GM18858 (cell line): Measurements from ENCODE around the gene TPRX1.
"Not testable (repeated sequence)": the region's sequence is repeated elsewhere in the genome, so short reads cannot be mapped to it uniquely, and the experiment has no call there.

Experiments
- ATAC-seq: cut with Tn5 transposase; IDR thresholded peaks from one replicate; pipeline ENCODE4 v1.9.1; 2021; ENCODE audit not compliant: unreplicated experiment

Gene TPRX1, protein sequence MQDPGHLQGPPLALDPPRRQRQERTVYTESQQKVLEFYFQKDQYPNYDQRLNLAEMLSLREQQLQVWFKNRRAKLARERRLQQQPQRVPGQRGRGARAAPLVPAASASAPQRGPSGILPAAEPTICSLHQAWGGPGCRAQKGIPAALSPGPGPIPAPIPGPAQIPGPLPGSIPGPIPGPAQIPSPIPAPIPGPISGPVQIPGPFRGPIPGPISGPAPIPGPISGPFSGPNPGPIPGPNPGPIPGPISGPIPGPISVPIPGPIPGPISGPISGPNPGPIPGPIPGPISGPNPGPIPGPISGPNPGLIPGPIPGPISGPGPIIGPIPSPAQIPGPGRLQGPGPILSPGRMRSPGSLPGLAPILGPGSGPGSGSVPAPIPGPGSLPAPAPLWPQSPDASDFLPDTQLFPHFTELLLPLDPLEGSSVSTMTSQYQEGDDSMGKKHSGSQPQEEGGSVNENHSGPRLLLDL

DNA sequence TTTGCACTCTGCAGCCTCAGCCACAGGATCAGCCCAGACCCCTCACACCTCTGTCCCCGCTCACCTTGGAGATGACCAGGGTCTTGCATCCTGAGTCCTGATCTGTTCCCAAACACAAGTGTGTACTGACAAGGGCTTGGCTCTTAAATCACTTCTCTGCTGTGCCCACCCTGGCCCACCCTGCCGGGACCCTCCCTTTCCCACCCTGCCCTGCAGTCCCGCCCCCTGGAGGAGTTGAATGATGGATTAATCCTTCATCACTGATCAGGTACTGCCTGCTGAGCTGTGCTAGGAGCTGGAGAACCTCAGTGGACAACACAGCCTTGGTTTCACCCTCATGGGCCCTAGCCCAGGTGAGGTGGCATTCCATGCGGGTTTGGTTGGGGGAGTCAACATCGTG is at the start of gene TPRX1:
TPRX1 (minus strand) TSS at position 101 of the 400 bp plus-strand sequence; CDS start at position 89, 12 bp downstream.
- ATAC-seq = not testable (repeated sequence)

DNA sequence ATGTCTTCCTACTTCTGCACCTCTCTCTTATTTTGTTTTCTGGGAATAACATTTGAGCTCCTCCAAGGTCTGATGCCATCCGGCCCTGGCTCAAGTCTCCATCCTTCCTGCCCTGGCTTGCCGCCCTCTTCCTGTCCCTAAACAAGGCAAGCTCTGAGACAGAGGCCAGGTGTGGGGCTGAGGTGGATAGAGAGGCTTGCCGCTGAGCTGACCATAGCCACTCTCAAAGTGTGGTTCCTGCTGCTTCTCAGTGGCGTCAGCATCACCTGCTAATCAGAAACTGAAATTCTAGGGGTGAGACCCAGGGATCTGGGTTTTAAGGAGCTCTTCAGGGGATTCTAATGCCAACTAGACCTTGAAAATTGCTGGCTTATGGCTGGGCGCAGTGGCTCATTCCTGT is 48.7 kb upstream of the TPRX1 start:
- no peak for ATAC-seq

DNA sequence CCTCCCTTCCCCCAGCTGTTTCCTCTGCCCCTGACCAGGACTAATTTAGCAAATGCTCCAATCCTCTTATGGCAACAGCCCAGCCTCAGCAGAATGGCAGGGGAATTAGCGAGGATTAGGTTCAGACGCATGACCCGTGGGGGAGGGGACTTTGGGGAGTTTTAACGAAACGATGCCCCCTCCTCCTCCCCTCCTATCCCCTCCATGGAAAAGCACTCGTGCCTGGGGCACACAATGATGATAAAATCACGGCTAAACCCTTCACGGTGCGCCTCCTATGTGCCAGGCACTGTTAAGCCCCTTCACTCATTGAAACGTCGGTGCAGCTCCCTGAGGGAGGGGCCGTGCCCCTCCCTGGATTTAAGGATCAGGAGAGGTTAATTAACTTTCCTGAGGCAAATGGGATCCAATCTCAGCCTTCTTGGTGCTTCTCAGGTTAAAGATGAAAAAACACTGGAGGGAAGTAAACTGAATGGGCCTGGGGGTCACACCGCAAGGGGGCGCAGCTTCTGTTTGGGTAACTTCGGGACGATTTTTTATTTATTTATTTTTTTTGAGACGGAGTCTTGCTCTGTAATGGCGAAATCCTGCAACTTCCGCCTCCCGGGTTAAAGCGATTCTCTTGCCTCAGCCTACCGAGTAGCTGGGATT is 44.6 kb upstream of the TPRX1 start:
- ATAC-seq = no peak

DNA sequence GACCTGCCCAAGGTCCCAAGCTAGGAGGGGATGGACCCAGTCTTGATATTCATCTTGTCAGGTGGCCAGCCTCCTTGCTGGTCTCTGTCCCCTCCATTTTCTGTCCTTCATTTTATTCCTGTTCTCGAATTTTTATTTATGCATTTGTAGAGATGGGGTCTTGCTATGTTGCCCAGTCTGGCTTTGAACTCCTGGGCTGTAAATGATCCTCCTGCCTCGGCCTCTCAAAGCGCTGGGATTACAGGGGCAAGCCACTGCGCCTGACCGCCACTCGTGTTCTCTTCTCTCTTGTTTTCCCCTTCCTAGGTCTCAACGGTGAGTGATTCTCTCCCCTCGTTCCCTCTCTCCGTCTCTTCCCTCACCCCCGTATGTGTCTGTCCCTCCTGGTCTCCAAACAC is 44.1 kb upstream of the TPRX1 start:
- no peak for ATAC-seq

DNA sequence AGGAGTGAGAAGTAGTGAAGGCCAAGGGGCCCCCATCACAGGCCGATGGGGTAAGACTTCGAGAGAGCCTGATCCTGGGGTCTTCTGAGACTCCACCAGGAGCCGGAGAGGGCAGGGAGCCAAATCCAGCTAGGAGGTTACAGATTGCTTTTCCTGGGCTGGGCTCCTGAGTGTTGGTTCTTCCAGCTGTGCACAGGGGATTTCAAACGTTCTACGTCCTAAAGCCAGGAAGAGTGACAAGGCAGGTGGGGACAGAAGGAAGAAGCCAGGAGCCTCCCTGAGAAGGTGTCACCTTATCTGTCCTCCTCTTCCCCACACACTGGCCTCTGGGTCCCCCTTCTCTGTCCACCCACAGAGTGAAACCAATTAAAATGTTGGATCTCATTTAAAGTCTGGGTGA is 38.6 kb upstream of the TPRX1 start:
- no peak for ATAC-seq

DNA sequence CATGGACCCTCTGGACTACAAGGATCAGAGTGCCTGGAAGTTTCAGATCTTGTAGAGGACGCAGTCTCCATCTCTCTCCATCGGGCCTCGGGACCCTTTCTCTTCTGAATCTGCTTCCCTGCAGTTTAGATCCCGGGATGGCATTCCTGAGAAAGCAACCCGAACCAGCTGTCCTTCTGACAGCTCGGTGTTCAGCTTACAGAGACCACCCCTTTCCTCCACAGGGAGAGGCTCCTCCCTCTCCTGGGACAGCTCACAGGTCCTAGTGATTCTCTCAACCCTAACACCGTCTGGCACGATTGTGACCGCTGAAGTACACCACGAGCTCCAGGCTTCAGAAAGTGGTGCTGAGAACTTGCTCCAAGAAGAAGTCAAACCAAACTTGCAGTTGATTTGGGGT is 35.6 kb upstream of the TPRX1 start:
- ATAC-seq = no peak

DNA sequence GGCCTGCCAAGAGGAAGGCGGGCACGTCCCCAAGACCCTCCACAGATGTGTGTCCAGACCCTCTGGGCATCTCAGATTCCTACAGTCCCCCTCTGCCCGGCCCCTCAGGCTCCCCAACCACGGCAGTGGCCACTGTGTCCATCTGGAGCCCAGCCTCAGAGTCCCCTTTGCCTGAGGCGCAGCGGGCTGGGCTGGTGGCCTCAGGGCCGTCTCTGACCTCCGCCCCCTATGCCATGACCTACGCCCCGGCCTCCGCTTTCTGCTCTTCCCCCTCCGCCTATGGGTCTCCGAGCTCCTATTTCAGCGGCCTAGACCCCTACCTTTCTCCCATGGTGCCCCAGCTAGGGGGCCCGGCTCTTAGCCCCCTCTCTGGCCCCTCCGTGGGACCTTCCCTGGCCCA is 35.1 kb upstream of the TPRX1 start:
- no peak for ATAC-seq

DNA sequence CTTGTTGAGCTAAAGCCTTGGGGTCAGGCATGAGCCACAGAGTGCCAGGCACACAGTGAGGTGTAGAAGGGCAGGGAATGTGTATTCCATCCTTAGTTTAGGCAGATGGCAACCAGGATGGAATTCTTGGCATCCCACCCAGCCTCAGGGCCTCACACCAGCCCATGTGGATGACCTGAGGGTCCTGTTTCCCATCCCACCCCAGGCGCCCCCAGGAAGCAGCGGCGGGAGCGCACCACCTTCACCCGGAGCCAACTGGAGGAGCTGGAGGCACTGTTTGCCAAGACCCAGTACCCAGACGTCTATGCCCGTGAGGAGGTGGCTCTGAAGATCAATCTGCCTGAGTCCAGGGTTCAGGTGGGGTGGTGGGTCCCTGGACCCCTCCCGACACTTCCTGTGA is 31.7 kb upstream of the TPRX1 start:
- no peak for ATAC-seq

DNA sequence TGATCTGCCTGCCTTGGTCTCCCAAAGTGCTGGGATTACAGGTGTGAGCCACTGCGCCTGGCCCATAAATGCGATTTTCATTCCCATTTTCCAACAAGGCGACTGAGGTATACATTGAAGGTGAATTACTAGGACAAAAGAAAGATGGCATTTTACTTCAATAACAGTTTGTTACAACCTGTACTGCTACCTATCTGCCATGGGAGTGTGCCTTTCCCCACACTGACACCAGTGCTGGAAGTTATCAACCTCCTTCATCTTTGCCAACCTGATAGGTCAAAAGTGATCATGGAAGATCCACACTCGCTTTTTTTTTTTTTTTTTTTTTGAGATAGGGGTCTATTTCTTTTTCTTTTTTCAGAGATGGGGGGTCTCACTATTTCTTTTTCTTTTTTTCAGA is 28.4 kb upstream of the TPRX1 start:
- no peak for ATAC-seq

DNA sequence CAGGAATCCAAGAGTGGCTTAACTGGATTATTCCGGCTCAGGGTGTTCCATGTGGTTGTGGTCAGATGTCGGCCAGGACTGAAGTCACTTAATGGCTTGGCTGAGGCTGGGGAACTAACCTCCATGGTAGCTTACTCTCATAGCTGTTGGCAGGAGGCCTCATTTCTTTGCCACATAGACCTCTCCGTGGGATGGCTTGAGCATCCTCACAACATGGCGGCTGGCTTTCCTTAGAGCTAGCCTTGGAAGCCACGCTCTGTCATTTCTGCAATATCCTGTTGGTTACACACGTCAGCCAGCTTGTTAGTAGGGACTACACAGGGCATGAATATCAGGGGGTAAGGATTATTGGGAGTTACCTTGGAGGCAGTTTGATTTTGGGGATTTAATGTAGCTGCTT is 22.4 kb upstream of the TPRX1 start:
- ATAC-seq = no peak

DNA sequence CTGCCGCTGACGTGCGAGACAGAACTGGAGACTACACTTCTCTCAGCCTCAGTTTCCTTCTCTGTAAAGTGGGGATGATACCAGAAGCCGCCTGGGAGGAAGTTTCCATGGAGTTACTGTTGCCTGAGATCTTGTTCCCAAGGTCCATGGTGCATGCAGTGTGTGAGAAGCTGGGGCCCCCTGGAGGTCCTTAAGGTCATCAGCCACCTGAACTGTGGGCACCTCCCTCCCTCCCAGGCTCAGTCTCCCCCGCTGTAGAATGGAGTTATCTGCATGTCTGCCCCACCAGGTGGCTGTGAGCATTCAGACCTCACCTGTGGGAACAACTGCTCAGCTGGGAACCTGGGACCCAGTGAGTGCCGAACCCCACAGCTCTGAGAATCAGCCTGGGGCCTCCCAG is 20.0 kb upstream of the TPRX1 start:
- ATAC-seq = no peak

DNA sequence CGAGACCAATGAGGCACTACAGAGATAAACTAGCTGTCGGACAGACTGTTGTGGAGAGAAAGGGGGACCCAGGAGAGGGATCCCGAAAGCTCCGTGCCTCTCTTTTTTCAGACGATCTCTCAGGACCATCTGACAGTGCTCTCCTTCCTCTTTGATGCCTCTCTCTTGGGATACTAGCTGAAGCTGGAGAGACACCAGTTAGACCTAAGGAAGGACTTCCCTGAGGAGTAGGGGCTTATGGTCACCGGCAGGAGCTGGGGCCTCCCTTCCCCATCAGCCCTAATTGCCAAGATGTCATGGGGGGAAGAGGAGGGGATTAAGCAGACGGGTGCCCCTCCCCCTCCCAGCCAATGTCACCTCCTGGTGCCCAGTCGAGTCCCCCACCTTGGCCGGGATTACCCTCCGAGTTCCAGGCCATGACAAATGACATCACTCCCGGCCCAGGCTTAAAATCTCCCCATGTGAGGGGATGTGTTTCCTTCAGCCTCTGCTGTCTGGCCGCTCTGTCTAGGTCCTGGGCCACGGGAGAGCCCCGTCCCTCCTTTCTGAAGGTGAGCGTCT is 17.2 kb upstream of the TPRX1 start, which contains the start of gene CRX:
CRX (plus strand) TSS at position 478 of the 561 bp plus-strand sequence. CDS start 12,507 bp downstream, outside the sequence.
- no peak for ATAC-seq

DNA sequence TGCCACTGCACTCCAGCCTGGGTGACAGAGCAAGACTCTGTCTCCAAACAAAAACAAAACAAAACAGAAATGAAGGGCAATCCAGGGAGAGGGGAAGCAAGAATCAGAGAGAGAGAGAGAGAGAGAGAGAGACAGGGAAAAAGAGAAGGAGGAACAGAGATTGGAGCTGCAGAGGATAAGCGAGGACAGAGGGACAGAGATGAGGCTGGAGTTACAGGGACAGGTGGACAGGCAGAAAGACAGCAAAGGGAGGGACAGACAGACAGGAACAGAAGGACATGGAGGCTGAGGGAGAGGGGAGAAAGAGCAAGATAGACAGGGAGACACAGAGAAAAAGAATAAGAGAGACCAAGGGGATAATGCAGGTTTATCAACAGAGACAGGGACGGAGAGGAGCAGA is 16.1 kb upstream of the TPRX1 start:
- ATAC-seq = no peak

DNA sequence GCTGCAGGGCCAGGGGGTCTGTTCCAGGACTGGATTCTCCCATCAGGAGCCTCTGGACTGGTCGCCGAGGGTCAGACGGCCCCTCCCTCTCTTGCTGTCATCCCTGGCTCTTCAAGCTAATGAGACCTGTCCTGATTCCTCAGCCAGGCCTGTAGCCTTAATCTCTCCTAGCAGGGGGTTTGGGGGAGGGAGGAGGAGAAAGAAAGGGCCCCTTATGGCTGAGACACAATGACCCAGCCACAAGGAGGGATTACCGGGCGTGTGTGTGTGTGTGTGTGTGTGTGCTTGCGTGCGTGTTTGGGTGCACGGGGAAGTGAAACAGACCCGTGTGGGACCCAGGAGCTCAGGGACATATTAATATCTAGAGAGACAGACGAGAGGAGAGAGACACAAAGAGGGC is 15.5 kb upstream of the TPRX1 start:
- no peak for ATAC-seq

DNA sequence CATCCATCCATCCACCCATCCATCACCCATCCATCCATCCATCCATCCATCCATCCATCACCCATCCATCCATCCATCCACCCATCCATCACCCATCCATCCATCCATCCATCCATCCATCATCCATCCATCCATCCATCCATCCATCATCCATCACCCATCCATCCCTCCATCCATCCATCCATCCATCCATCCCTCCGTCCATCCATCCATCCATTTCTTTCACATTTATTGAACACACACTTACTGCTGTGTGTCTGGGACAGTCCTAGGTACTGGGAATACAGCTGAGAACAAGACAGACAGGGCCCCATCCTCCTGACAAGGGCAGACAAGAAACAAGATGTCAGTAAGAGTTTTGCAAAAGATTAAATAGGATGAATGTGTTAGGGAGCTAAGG is 13.9 kb upstream of the TPRX1 start:
- not testable (repeated sequence) for ATAC-seq

DNA sequence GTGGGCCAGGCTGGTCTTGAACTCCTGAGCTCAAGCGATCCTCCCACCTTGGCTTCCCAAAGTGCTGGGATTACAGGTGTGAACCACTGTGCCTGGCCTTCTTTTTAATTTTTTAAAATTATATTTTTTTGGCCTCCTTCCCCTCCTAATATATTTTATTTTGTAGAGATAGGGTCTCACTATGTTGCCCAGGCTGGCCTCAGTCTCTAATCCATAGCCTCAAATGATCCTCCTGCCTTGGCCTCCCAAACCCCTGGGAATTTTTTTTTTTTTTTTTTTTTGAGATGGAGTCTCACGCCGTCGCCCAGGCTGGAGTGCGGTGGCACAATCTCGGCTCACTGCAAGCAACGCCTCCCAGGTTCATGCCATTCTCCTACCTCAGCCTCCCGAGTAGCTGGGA is 11.9 kb upstream of the TPRX1 start:
- not testable (repeated sequence) for ATAC-seq

DNA sequence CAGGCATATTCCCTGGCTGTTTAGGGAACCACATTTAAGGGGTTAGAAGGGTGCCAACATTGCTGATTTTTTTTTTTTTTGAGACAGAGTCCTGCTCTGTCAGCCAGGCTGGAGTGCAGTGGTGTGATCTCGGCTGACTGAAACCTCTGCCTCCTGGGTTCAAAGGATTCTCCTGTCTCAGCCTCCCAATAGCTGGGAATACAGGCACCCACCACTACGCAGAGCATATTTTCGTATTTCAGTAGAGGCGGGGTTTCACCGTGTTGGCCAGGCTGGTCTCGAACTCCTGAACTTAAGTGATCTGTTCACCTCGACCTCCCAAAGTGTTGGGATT is 9.6 kb upstream of the TPRX1 start:
- no peak for ATAC-seq

DNA sequence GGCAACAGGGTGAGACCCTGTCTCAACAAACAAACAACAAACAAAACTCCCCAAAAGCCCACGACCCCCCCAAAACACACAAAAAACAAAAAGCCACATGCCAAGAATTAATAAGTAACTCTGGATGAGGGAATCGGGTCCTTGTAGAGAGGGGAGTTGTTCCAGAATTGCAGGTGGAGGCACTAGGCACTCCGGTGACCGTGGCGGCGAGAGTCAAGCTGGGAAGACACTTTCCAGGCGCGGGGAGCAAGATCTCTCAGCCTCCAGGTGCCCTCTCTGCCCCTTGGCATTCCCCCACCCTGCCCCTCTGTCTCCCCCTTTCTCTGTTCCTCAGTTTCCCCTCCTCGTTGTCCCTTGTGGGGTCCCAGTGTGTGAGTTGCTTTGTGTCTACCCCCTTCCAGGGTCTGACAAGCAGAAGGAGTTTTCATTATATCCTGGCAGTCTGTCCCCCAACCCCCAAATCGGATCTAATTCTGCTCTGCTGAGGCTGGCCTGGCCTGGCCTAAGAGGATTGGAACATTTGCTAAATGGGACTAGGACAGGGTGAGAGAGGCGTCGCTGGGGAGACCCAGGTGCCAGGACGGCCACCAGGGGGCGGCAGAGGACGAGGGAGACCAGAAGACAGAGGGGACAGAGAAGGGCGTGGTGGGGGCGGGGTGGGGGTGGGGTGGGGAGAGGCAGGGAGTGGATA is 9.1 kb upstream of the TPRX1 start:
- ATAC-seq = no peak

DNA sequence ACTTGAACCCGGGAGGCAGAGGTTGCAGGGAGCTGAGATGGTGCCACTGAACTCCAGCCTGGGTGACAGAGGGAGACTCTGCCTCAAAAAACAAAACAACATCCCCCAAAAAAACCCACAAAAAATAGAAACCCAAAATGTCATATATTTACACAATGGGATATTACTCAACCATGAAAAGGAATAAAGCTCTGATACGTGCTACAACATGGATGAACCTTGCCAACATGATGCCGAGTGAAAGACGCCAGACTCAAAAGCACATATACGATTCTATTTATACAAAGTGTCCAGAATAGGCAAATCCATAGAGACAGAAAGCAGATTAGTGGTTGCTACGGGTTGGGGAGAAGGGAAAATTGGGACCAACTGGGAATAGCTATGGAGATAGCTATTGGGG is 2.1 kb upstream of the TPRX1 start:
- no peak for ATAC-seq

DNA sequence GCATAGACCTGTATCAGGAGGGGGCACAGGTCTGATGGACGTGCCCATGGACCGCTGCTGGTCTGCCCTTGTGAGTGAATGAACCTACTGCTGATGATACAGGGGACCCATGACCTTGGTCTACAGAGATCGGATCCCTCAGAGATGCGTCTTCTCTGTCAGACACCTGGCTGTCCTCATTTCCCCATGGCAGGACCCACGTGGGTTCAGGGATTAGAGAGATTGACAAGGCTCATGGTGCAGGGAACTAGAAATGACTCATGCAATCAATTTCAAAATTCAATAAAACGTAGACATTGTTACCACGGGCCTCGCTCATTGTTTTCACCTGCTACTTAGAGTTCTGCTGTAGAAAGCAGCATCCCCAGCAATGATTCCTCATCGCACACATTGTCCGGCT is 962 bp upstream of the TPRX1 start:
- no peak for ATAC-seq

DNA sequence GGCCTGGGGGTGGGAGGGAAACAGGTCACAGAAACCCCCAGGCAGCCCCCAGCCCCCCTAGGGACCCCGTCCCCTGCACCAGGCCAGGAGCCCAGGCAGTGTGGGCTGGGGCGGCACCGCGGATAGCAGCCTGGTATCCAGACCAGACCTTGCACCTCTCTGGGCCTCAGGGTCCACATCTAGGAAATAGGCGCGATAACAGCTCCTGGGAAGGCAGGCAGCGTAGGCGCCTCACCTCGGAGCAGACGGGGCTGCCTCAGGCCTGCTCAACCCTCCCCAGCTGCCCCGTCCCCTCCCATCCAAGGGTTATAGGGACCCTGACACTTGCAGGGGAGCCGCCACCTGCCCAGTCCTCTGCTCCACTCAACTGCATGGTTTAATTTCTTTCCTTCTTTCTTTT is 680 bp downstream of the TPRX1 start:
- ATAC-seq = not testable (repeated sequence)

DNA sequence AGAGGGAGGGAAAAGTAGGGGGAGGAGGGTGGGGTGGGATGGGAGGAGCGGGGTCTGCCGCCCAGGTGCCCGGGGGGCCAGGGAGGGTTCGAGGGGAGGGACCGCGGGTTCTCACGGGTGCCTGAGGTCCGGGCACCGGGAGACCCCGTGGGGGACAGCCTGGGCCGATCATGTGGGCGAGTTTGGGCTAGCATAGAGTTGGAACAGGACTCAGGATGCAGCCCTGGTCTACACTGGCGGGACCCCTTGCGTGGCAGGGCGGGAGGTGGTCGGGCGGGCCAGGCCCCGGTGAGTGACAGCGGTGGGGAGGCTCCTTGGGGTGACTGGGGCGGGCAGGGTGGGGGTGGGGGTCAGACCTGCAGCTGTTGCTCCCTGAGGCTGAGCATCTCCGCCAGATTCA is 1.2 kb downstream of the TPRX1 start:
- not testable (repeated sequence) for ATAC-seq
